Upper lobe of left lung (tissue), 6 donors: ENCODE results near the gene CXCL3. TPM values are rescaled to one million over a fixed set of nuclear protein-coding genes. Genes with fewer than 3 reads are reported as not detected.

ENCODE experiments used
- ATAC-seq, 2 donors: fragments of 200-7000 bp; cut with Tn5 transposase; one replicate each; pipeline ENCODE4 v1.9.1; 2022; ENCODE audit warnings: mild to moderate bottlenecking in 2 of 2, moderate library complexity in 2 of 2; ENCODE audit not compliant: low FRiP score in 2 of 2
- DNase-seq, 2 donors: peaks; one replicate each; pipeline ENCODE4 v3.0.0-alpha.2; 2019 to 2020
- H3K27ac ChIP-seq, 4 donors: fragments of 200-600 bp; sonication (generic); one replicate each; pipeline ENCODE4 v1.5.1; 2016 to 2019
- H3K27me3 ChIP-seq, 4 donors: fragments of 200-600 bp; sonication (generic); one replicate each; pipeline ENCODE4 v1.5.1; 2017 to 2019
- H3K36me3 ChIP-seq, 4 donors: fragments of 200-600 bp; sonication (generic); one replicate each; pipeline ENCODE4 v1.5.1; 2016 to 2019
- H3K4me1 ChIP-seq, 4 donors: fragments of 200-600 bp; sonication (generic); one replicate each; pipeline ENCODE4 v1.5.1; 2018 to 2019
- H3K4me3 ChIP-seq, 4 donors: fragments of 200-600 bp; sonication (generic); one replicate each; pipeline ENCODE4 v1.5.1; 2017 to 2019; ENCODE audit warnings: mild to moderate bottlenecking in 2 of 4, moderate library complexity in 1 of 4
- H3K9me3 ChIP-seq, 4 donors: fragments of 200-600 bp; sonication (generic); one replicate each; pipeline ENCODE4 v1.5.1; 2018 to 2019
- EP300 ChIP-seq, 4 donors: sonication (generic); formaldehyde crosslinking; IDR thresholded peaks; one replicate each; pipeline ENCODE4 v1.5.1; 2017; ENCODE audit warnings: antibody characterized with exemption in 4 of 4, control low read depth in 2 of 4
- POLR2A ChIP-seq, 4 donors: fragments of 450-650 bp; IDR thresholded peaks; one replicate each; pipeline ENCODE4 v1.5.1; 2016 to 2017; ENCODE audit warnings: antibody characterized with exemption in 4 of 4, mild to moderate bottlenecking in 2 of 4
- POLR2AphosphoS5 ChIP-seq, 2 donors: sonication (generic); formaldehyde crosslinking; IDR thresholded peaks; one replicate each; pipeline ENCODE4 v1.5.1; 2017; ENCODE audit warnings: antibody characterized with exemption in 2 of 2
- whole genome bisulfite sequencing, 2 donors: methylation state at CpG; one replicate each; pipeline ENCODE4 v1.1.5; 2017 to 2018; 5-methylcytosine and 5-hydroxymethylcytosine counted together
- total RNA-seq, 6 donors: library from RNA; depleted of rRNA in 4 of 6; stranded (reverse); fragments of >200 nt in 4 of 6; gene quantifications; one replicate each; pipeline versions ENCODE4 v1.1.0 to v1.2.1, GENCODE V29; 2016 to 2021
- TF ChIP-seq, protein P1 (sequence below), 6 experiments: fragments of 450-650 bp in 4 of 6; fragments of 200-600 bp in 2 of 6; sonication (generic) in 2 of 6; IDR thresholded peaks; one replicate each; pipeline ENCODE4 v1.5.1; 2016 to 2019; ENCODE audit warnings: antibody characterized with exemption in 6 of 6
- donor health status: DM: no; HTN: no; CAD: no; lungs with moderate emphysema.
- donor health status: DM: no; HTN: yes; CAD: no; lungs with severe emphysema.

CXCL3 gene
- total RNA-seq, 6 donors from 2014 or later: 10.0 to 22.4 (median 16.4) TPM

DNA sequence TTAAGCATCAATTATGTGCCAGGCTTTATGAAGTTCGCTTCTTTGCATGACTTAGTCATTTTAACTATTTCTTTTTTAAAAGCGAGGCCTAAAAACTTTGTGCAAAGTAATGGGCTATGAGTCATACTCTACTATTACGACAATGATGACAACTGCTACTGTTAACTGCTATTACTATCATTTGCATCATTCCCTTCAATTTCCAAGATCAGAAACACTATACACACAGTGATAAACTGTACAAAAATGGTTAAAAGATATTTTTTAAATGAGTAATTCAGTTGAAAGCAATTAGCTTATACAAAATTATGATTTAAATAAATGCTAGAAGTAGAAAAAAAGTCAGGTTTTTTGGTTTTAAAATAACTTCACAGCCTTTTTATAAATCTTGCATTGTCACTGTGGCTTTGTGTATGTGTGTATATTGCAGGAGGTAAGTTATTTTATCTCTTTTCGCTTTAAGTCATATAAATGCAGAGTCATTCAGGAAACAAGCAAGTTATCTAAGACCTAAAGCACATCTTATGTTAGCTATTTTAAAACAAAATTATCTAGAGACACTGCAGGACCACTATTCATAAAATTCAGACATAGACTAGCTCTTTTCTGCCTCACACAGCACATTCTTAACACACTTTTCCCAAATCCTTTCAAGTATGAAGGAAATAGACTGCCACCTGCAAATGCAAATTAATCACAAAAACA lies 18.5 kb upstream of the CXCL3 start:
- H3K27ac ChIP-seq: no peak overlapping the region
- TF ChIP-seq EP300 (IDR thresholded peaks at IDR 0.05): no peak
- no peak for TF ChIP-seq POLR2A (IDR thresholded peaks at IDR 0.05)
- TF ChIP-seq, protein P1, sequence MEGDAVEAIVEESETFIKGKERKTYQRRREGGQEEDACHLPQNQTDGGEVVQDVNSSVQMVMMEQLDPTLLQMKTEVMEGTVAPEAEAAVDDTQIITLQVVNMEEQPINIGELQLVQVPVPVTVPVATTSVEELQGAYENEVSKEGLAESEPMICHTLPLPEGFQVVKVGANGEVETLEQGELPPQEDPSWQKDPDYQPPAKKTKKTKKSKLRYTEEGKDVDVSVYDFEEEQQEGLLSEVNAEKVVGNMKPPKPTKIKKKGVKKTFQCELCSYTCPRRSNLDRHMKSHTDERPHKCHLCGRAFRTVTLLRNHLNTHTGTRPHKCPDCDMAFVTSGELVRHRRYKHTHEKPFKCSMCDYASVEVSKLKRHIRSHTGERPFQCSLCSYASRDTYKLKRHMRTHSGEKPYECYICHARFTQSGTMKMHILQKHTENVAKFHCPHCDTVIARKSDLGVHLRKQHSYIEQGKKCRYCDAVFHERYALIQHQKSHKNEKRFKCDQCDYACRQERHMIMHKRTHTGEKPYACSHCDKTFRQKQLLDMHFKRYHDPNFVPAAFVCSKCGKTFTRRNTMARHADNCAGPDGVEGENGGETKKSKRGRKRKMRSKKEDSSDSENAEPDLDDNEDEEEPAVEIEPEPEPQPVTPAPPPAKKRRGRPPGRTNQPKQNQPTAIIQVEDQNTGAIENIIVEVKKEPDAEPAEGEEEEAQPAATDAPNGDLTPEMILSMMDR (IDR thresholded peaks at IDR 0.05): no peak
- no peaks in the 10 kb centered on the region for H3K9me3 ChIP-seq
- ATAC-seq: peak in 1 of 2 donors; percentile 76
- no peak for DNase-seq
- no peaks in the 10 kb centered on the region for H3K4me1 ChIP-seq
- H3K4me3 ChIP-seq: no peak overlapping the region
- WGBS, 2 donors: 57 to 58% methylated on average over 4 of the region's 4 CpGs
- no peaks in the 10 kb centered on the region for H3K36me3 ChIP-seq
- H3K27me3 ChIP-seq: no peaks in the 10 kb centered on the region

DNA sequence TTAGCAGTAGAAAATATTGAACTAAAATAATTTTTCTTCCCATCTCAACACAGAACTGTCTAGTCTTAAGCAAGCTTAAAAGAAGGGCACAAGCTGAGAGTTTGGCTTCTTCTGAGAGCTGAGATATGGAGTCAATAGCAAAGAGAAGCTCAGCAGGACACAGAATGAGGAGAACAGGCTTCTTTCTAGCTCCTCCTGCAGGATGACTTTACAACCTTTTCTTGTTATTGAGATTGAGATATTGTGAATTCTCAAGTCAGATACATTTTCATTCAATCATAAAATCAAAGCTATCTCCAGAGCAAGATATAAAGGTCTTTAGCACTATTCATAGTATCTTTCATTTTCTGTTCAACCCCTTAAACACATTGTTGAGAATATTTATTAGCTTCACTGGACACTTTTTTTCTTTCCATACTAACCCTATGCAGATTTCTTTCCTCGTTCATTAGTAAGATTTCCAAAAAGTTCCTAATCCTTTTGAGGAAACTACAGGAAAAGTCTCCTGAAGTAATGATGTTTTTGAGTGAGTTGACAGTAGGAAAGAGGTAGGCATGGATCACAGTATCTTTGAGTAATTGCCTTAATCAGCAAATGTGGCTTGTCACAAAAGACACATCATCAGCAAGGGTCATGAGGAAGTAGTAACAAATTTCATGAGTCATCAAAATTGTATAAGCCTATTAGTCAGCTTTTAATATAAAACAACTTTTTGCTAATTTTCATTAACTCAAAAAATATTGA lies 17.8 kb upstream of the CXCL3 start:
- no peak for DNase-seq
- no peaks in the 10 kb centered on the region for H3K9me3 ChIP-seq
- H3K36me3 ChIP-seq: no peaks in the 10 kb centered on the region
- peak in 1 of 2 donors; percentile 67 for ATAC-seq
- no peak overlapping the region for H3K4me3 ChIP-seq
- no peaks in the 10 kb centered on the region for H3K27me3 ChIP-seq
- H3K4me1 ChIP-seq: no peaks in the 10 kb centered on the region
- TF ChIP-seq POLR2AphosphoS5 (IDR thresholded peaks at IDR 0.05): no peak
- TF ChIP-seq, protein P1 (IDR thresholded peaks at IDR 0.05): no peak
- TF ChIP-seq POLR2A (IDR thresholded peaks at IDR 0.05): no peak
- no peak for TF ChIP-seq EP300 (IDR thresholded peaks at IDR 0.05)
- WGBS, 2 donors: 23 to 85% methylated on average over 1 of the region's 1 CpG
- no peak overlapping the region for H3K27ac ChIP-seq

DNA sequence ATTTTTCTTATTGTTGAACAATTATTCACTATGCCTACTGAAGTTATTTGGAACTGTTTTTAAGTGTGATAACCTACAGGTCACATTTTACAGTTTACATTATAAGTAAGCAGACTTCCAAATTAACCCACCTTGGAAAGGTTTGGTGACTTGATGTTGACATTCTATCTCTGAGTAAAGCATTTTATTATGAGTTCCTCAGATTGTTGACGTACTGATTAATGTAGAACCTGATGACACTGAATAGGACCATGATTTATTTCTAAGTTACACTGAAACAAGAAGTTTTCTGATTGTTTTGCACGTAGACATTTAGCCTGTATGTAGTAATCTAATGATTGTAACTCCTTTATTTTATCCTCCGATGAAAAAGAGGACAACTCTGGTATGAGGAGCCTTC lies 17.0 kb upstream of the CXCL3 start:
- no peak for TF ChIP-seq EP300 (IDR thresholded peaks at IDR 0.05)
- TF ChIP-seq POLR2A (IDR thresholded peaks at IDR 0.05): no peak
- TF ChIP-seq POLR2AphosphoS5 (IDR thresholded peaks at IDR 0.05): no peak
- TF ChIP-seq, protein P1 (IDR thresholded peaks at IDR 0.05): no peak
- Histone ChIP-seq H3K4me3 (no peak overlapping the region), H3K36me3 (no peaks in the 10 kb centered on the region), H3K27me3 (no peaks in the 10 kb centered on the region), H3K4me1 (no peaks in the 10 kb centered on the region), H3K27ac (no peak overlapping the region), H3K9me3 (no peaks in the 10 kb centered on the region)
- ATAC-seq (no peak), DNase-seq (no peak)
- WGBS, 2 donors: 79 to 83% methylated on average over 3 of the region's 3 CpGs

DNA sequence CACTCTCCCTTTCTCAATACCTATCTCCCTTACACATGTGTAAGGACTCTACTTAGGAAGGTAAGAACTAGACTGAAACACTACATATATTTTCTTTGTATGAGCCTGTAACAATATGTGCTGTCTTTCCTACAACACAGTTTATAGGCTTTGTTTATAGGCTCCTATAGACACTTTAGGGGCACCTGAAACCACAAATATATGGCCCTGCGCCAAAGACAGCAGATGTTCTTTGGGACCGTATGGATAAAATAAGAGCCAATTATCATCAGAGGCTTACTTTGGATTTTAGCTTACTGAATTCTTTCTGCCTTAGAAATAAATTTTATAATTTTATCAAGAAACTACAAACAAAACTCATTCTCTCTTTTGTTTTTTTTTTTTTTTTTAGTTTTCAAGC lies 16.6 kb upstream of the CXCL3 start:
- DNase-seq (no peak), ATAC-seq (no peak)
- Histone ChIP-seq H3K27me3 (no peaks in the 10 kb centered on the region), H3K36me3 (no peaks in the 10 kb centered on the region), H3K4me3 (no peak overlapping the region), H3K4me1 (no peaks in the 10 kb centered on the region), H3K9me3 (no peaks in the 10 kb centered on the region), H3K27ac (no peak overlapping the region)
- WGBS, 2 donors: 79 to 85% methylated on average over 2 of the region's 2 CpGs
- TF ChIP-seq POLR2A (IDR thresholded peaks at IDR 0.05): no peak
- TF ChIP-seq, protein P1 (IDR thresholded peaks at IDR 0.05): no peak
- no peak for TF ChIP-seq POLR2AphosphoS5 (IDR thresholded peaks at IDR 0.05)
- no peak for TF ChIP-seq EP300 (IDR thresholded peaks at IDR 0.05)
